ENCODE results near the gene AMMECR1. TPM values are rescaled to one million over a fixed set of nuclear protein-coding genes. Genes with fewer than 3 reads are reported as not detected.

The AMMECR1 gene
- total RNA-seq, 4 donors from 2014 or later = 1.7 to 2.5 (median 1.9) TPM

DNA sequence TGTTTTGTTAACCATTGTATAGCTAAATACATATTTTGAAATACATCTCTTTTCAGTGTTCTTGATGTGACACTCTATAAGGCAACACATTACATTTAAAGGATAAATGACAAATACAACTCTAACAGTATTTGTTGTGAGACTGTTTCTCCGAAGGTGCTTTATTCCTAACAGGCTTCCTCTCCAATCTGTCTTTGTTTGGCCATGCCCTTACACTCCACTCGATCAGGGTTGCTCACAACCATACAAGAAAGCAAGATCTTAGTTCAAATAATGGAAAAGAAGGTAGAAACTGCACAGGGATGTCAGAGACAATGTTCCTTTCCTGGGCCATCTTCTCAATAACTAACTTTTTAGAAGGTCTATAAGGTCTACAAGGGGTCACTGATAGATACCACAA is 36.5 kb downstream of the AMMECR1 start:
- no peaks in the 10 kb centered on the region for H3K36me3 ChIP-seq
- H3K9me3 ChIP-seq = no peaks in the 10 kb centered on the region
- H3K27ac ChIP-seq (replicated peaks in 1 of 4) = no peak overlapping the region
- peaks cover 0 to 5% (median 0%) of the 10 kb centered on the region in 4 donors for H3K4me1 ChIP-seq
- TF ChIP-seq EP300 (IDR thresholded peaks at IDR 0.05) = no peak
- TF ChIP-seq POLR2AphosphoS5 (IDR thresholded peaks at IDR 0.05) = no peak
- TF ChIP-seq POLR2A (IDR thresholded peaks at IDR 0.05; ENCODE audit: low read depth) = no peak
- TF ChIP-seq, protein P1, sequence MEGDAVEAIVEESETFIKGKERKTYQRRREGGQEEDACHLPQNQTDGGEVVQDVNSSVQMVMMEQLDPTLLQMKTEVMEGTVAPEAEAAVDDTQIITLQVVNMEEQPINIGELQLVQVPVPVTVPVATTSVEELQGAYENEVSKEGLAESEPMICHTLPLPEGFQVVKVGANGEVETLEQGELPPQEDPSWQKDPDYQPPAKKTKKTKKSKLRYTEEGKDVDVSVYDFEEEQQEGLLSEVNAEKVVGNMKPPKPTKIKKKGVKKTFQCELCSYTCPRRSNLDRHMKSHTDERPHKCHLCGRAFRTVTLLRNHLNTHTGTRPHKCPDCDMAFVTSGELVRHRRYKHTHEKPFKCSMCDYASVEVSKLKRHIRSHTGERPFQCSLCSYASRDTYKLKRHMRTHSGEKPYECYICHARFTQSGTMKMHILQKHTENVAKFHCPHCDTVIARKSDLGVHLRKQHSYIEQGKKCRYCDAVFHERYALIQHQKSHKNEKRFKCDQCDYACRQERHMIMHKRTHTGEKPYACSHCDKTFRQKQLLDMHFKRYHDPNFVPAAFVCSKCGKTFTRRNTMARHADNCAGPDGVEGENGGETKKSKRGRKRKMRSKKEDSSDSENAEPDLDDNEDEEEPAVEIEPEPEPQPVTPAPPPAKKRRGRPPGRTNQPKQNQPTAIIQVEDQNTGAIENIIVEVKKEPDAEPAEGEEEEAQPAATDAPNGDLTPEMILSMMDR (IDR thresholded peaks at IDR 0.05) = no peak
- WGBS = 86% methylated on average over 2 of the region's 2 CpGs
- intact Hi-C loops (cut with DNase I) = no loop called here
- no peak for DNase-seq (ENCODE audit: extremely low spot score)
- H3K4me3 ChIP-seq = no peak overlapping the region
- no peaks in the 10 kb centered on the region for H3K27me3 ChIP-seq

DNA sequence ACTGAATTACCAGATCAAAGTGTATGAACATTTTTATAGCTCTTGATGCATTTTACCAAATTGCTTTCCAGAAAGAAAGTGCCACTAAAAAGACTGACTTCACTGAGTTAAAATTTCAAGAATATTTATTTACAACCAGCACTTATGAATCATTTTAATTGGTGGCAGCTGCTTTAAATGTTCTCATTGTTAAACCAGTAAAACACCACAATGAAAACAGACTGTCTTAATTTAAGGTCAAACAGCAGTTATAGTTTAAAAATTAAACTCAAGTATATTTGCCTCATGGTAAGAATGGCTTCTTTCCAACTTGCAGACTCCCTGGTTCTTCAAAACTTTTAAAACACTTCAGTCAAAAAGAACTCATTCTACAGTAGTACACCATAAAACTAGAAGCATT is 36.9 kb downstream of the AMMECR1 start:
- DNase-seq (ENCODE audit: extremely low spot score) = no peak
- intact Hi-C loops (cut with DNase I) = no loop called here
- Histone ChIP-seq H3K36me3 (no peaks in the 10 kb centered on the region), H3K27ac (replicated peaks in 1 of 4) (no peak overlapping the region), H3K27me3 (no peaks in the 10 kb centered on the region), H3K4me3 (no peak overlapping the region), H3K4me1 (peaks cover 0 to 5% (median 0%) of the 10 kb centered on the region in 4 donors), H3K9me3 (no peaks in the 10 kb centered on the region)
- TF ChIP-seq POLR2A (IDR thresholded peaks at IDR 0.05; ENCODE audit: low read depth) (no peak), EP300 (IDR thresholded peaks at IDR 0.05) (no peak), POLR2AphosphoS5 (IDR thresholded peaks at IDR 0.05) (no peak)
- TF ChIP-seq, protein P1 (IDR thresholded peaks at IDR 0.05) = no peak

DNA sequence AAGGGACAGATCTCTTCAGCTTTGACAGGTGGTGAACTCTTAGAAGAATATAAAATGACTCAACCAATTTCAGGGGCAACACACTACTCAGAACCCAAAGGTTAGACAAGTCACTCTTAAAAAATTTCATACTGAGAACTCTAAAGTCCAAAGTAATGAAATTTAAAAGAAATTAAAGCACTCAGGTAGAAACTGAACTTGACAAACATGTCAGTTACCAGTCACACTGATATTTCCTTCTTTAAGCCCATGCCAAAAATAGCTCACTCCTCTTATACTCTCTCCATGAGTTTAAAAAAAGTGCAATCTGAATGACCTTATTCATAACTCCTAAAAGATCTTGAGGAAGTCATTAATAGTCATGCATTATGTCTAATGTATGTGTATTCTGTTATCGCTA is 40.3 kb downstream of the AMMECR1 start:
- WGBS = 92% methylated on average over 1 of the region's 1 CpG
- H3K27me3 ChIP-seq = no peaks in the 10 kb centered on the region
- H3K27ac ChIP-seq (replicated peaks in 1 of 4) = no peak overlapping the region
- TF ChIP-seq POLR2A (IDR thresholded peaks at IDR 0.05; ENCODE audit: low read depth) = no peak
- TF ChIP-seq, protein P1 (IDR thresholded peaks at IDR 0.05) = no peak
- DNase-seq (ENCODE audit: extremely low spot score) = no peak
- intact Hi-C loops (cut with DNase I) = no loop called here
- peaks cover 0 to 5% (median 0%) of the 10 kb centered on the region in 4 donors for H3K4me1 ChIP-seq
- H3K36me3 ChIP-seq = no peaks in the 10 kb centered on the region
- no peak overlapping the region for H3K4me3 ChIP-seq
- no peaks in the 10 kb centered on the region for H3K9me3 ChIP-seq

DNA sequence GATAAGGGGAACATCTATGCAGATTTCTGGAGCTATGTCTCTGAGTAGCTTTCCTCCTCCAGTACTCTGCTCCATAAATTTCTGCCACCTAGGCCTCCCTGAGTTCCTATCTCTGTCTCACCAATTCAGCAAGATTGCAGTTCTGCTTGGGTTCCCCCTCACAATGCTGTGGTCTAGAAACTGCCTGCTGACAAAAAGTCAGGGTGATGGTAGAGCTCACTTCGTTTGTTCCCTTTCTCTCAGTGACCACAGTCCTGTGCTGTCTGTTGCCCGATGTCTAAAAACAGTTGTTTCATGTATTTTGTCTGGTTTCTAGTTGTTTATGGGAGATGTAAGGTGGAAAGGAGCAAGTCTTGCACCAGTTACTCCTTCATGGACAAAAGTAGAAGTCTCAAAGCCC is 41.1 kb downstream of the AMMECR1 start:
- 63% methylated on average over 2 of the region's 2 CpGs for WGBS
- no peaks in the 10 kb centered on the region for H3K36me3 ChIP-seq
- peaks cover 0 to 5% (median 0%) of the 10 kb centered on the region in 4 donors for H3K4me1 ChIP-seq
- intact Hi-C loops (cut with DNase I) = no loop called here
- no peaks in the 10 kb centered on the region for H3K9me3 ChIP-seq
- H3K4me3 ChIP-seq = no peak overlapping the region
- no peak overlapping the region for H3K27ac ChIP-seq (replicated peaks in 1 of 4)
- DNase-seq (ENCODE audit: extremely low spot score) = no peak
- no peak for TF ChIP-seq POLR2AphosphoS5 (IDR thresholded peaks at IDR 0.05)
- TF ChIP-seq, protein P1 (IDR thresholded peaks at IDR 0.05) = no peak
- no peak for TF ChIP-seq EP300 (IDR thresholded peaks at IDR 0.05)
- no peak for TF ChIP-seq POLR2A (IDR thresholded peaks at IDR 0.05; ENCODE audit: low read depth)
- no peaks in the 10 kb centered on the region for H3K27me3 ChIP-seq

DNA sequence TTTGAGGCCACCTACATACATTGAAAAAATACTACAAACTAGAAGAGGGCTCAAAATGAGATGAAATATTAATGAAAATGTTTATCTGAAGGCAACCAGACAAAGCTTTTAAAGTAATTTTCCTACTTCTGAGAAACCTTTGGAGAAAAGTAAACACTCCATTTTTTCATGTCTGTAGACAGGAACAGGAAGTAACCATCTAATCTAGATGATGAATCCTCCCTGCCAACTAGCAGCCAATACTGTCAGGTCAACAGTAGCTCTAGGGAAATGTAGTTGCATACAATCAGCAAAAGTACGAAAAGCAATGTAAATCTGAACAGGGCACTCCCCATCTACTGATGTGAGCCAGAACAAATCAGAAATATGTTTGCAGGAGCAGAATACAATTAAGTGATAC is 49.0 kb downstream of the AMMECR1 start:
- intact Hi-C loops (cut with DNase I) = no loop called here
- TF ChIP-seq POLR2A (IDR thresholded peaks at IDR 0.05; ENCODE audit: low read depth) = no peak
- TF ChIP-seq EP300 (IDR thresholded peaks at IDR 0.05) = no peak
- TF ChIP-seq POLR2AphosphoS5 (IDR thresholded peaks at IDR 0.05) = no peak
- TF ChIP-seq, protein P1 (IDR thresholded peaks at IDR 0.05) = no peak
- no peak overlapping the region for H3K27ac ChIP-seq (replicated peaks in 1 of 4)
- H3K36me3 ChIP-seq = no peaks in the 10 kb centered on the region
- H3K4me1 ChIP-seq = no peaks in the 10 kb centered on the region
- no peak overlapping the region for H3K4me3 ChIP-seq
- no peaks in the 10 kb centered on the region for H3K9me3 ChIP-seq
- WGBS = 76% methylated on average over 1 of the region's 1 CpG
- DNase-seq (ENCODE audit: extremely low spot score) = no peak
- no peaks in the 10 kb centered on the region for H3K27me3 ChIP-seq
